MM.1S (cell line): Measurements from ENCODE around the gene ERICH4.

ENCODE experiments used
- EZH2phosphoT487 ChIP-seq: fragments of 300-600 bp; sonication (generic); IDR thresholded peaks from 2 replicates; pipeline ENCODE4 v1.6.1; 2018; ENCODE audit warnings: antibody characterized with exemption, low read length
- TF ChIP-seq, protein P1 (sequence below): fragments of 300-600 bp; sonication (generic); IDR thresholded peaks from 2 replicates; pipeline ENCODE4 v1.5.1; 2016; ENCODE audit warnings: antibody characterized with exemption, low read length, mixed read lengths

DNA sequence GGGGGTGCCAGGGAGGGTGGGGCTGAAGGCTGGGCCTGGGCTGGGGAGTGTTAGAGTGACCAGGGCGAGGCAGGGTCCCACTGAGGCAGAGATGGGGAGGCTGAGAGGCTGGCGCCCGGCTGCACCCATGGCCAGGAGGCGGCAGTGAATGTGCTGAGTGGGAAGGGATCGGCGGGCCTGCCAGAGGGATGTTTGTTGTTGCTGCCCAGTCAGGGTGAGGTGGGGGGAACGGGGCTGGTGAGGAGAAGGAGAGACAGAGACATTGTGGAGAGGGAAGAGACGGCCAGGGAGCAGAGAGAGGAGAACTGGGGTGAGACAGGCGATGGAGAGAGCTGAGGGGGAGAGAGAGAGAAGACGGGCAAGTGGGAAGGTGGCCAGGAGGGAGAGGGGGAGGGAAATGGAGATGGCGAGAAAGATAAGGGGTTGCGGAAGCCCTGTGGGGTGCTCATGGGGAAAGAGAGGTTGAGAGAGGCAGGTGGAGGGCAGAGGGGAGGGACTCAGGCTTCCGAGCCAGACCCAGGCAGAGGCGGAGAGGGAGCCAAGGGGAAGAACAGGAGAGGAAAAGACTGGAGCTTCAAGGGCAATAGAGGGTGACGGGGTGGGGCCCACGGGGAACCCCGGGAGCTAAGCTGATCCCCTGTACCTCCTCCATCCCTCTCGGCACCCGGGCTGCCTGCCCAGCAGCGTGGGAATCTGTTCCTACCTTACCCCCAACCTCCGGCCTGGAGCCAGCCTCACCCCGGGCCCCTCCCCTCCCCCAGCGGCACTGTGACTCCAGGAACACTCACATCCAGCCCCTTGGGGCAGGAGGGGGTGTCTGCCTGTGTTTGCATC is 15.1 kb upstream of the ERICH4 start:
- TF ChIP-seq, protein P1, sequence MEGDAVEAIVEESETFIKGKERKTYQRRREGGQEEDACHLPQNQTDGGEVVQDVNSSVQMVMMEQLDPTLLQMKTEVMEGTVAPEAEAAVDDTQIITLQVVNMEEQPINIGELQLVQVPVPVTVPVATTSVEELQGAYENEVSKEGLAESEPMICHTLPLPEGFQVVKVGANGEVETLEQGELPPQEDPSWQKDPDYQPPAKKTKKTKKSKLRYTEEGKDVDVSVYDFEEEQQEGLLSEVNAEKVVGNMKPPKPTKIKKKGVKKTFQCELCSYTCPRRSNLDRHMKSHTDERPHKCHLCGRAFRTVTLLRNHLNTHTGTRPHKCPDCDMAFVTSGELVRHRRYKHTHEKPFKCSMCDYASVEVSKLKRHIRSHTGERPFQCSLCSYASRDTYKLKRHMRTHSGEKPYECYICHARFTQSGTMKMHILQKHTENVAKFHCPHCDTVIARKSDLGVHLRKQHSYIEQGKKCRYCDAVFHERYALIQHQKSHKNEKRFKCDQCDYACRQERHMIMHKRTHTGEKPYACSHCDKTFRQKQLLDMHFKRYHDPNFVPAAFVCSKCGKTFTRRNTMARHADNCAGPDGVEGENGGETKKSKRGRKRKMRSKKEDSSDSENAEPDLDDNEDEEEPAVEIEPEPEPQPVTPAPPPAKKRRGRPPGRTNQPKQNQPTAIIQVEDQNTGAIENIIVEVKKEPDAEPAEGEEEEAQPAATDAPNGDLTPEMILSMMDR: no peak
- TF ChIP-seq EZH2phosphoT487: no peak
